Nephron progenitor cell (in vitro differentiated cells): ENCODE measurements around the gene TMA16.
"Not testable (repeated sequence)": the region's sequence is repeated elsewhere in the genome, so short reads cannot be mapped to it uniquely, and the experiment has no call there.

Source experiments
- DNase-seq: peaks from one replicate; pipeline ENCODE4 v3.0.0; 2021
- H3K27ac Mint-ChIP-seq: 2 replicates; pipeline ENCODE4 v1.8.0; 2021; ENCODE audit warnings: mild to moderate bottlenecking, moderate library complexity, mixed read lengths
- H3K27me3 Mint-ChIP-seq: 2 replicates; pipeline ENCODE4 v1.8.0; 2021; ENCODE audit warnings: mild to moderate bottlenecking, low read depth, mixed read lengths; ENCODE audit not compliant: poor library complexity
- H3K36me3 Mint-ChIP-seq: 2 replicates; pipeline ENCODE4 v1.8.0; 2021; ENCODE audit warnings: low read depth, mixed read lengths
- H3K4me1 Mint-ChIP-seq: 2 replicates; pipeline ENCODE4 v1.8.0; 2021; ENCODE audit warnings: mixed read lengths
- H3K4me3 Mint-ChIP-seq: 2 replicates; pipeline ENCODE4 v1.8.0; 2021; ENCODE audit warnings: mild to moderate bottlenecking, moderate library complexity, mixed read lengths
- H3K9me3 Mint-ChIP-seq: 2 replicates; pipeline ENCODE4 v1.8.0; 2021; ENCODE audit warnings: mild to moderate bottlenecking, moderate library complexity, mixed read lengths
- CTCF ChIP-seq: fragments of 200-600 bp; sonication (generic); IDR thresholded peaks from 2 replicates; pipeline ENCODE4 v1.5.0; 2021; ENCODE audit warnings: antibody characterized with exemption

TMA16 gene

GRCh38 chr4:163494360-163495241 is at the start of gene TMA16:
TMA16 (plus strand) TSS chr4:163494690; CDS start chr4:163494802, 112 bp downstream.
- DNase-seq: peak; percentile 79
- no peak for TF ChIP-seq CTCF
- Mint-ChIP-seq H3K27ac (peak within 1 kb of the TSS; percentile 100), H3K9me3 (no peaks in the 10 kb centered on the region), H3K27me3 (no peaks in the 10 kb centered on the region), H3K4me1 (peaks cover 20% of the 10 kb centered on the region), H3K4me3 (peak within 1 kb of the TSS; percentile 98), H3K36me3 (peaks cover 25% of the 10 kb centered on the region)

GRCh38 chr4:163447023-163447422 is 47.5 kb upstream of the TMA16 start:
- not testable (repeated sequence) for DNase-seq, H3K27ac Mint-ChIP-seq, H3K4me3 Mint-ChIP-seq, H3K4me1 Mint-ChIP-seq, H3K36me3 Mint-ChIP-seq, H3K9me3 Mint-ChIP-seq, H3K27me3 Mint-ChIP-seq

- TF ChIP-seq CTCF: no peak
- Mint-ChIP-seq H3K4me1 (no peaks in the 10 kb centered on the region), H3K36me3 (no peaks in the 10 kb centered on the region), H3K27me3 (peaks cover 5% of the 10 kb centered on the region), H3K27ac (no peak overlapping the region), H3K9me3 (no peaks in the 10 kb centered on the region), H3K4me3 (no peak overlapping the region)
- no peak for DNase-seq
Measured at GRCh38 chr4:163447481-163447880, 47.0 kb upstream of the TMA16 start.

- DNase-seq: no peak
- H3K4me1 Mint-ChIP-seq: no peaks in the 10 kb centered on the region
- no peak overlapping the region for H3K27ac Mint-ChIP-seq
- no peaks in the 10 kb centered on the region for H3K27me3 Mint-ChIP-seq
- no peaks in the 10 kb centered on the region for H3K36me3 Mint-ChIP-seq
- no peak for TF ChIP-seq CTCF
- H3K4me3 Mint-ChIP-seq: no peak overlapping the region
- H3K9me3 Mint-ChIP-seq: no peaks in the 10 kb centered on the region
Measured at GRCh38 chr4:163448540-163449203, 45.8 kb upstream of the TMA16 start.

GRCh38 chr4:163462556-163462955 is 31.9 kb upstream of the TMA16 start:
- no peaks in the 10 kb centered on the region for H3K9me3 Mint-ChIP-seq
- DNase-seq: no peak
- no peaks in the 10 kb centered on the region for H3K36me3 Mint-ChIP-seq
- H3K27ac Mint-ChIP-seq: no peak overlapping the region
- no peak overlapping the region for H3K4me3 Mint-ChIP-seq
- TF ChIP-seq CTCF: no peak
- no peaks in the 10 kb centered on the region for H3K4me1 Mint-ChIP-seq
- peaks cover 5% of the 10 kb centered on the region for H3K27me3 Mint-ChIP-seq

- Mint-ChIP-seq H3K36me3 (no peaks in the 10 kb centered on the region), H3K4me3 (no peak overlapping the region), H3K9me3 (no peaks in the 10 kb centered on the region), H3K4me1 (no peaks in the 10 kb centered on the region), H3K27ac (no peak overlapping the region), H3K27me3 (peaks cover 5% of the 10 kb centered on the region)
- TF ChIP-seq CTCF: no peak
- DNase-seq: no peak
Measured at GRCh38 chr4:163467082-163467770, 27.3 kb upstream of the TMA16 start.
